Hepatocyte (in vitro differentiated cells): ENCODE measurements around the gene LALBA. TPM values are rescaled to one million over a fixed set of nuclear protein-coding genes. Genes with fewer than 3 reads are reported as not detected.
"Not testable (repeated sequence)": the region's sequence is repeated elsewhere in the genome, so short reads cannot be mapped to it uniquely, and the experiment has no call there.

Experiments
- DNase-seq: peaks from one replicate; pipeline ENCODE4 v3.0.0-alpha.2; 2016; ENCODE audit warnings: low spot score
- H2AFZ ChIP-seq: fragments of 200-600 bp; sonication (generic); 2 replicates; pipeline ENCODE4 v1.6.0; 2016; ENCODE audit warnings: antibody characterized with exemption, mild to moderate bottlenecking
- H3K27ac ChIP-seq: fragments of 200-600 bp; sonication (generic); 2 replicates; pipeline ENCODE4 v1.5.1; 2016; ENCODE audit warnings: mild to moderate bottlenecking
- H3K27me3 ChIP-seq: fragments of 200-600 bp; sonication (generic); 2 replicates; pipeline ENCODE4 v1.6.1; 2016
- H3K36me3 ChIP-seq: fragments of 200-600 bp; sonication (generic); replicated peaks from 2 replicates; pipeline ENCODE4 v1.5.1; 2016; ENCODE audit warnings: low read depth; ENCODE audit not compliant: insufficient read depth
- H3K4me1 ChIP-seq: fragments of 200-600 bp; sonication (generic); 2 replicates; pipeline ENCODE4 v1.5.1; 2016; ENCODE audit warnings: mild to moderate bottlenecking, moderate library complexity; ENCODE audit not compliant: insufficient read depth
- H3K4me2 ChIP-seq: fragments of 200-600 bp; sonication (generic); 2 replicates; pipeline ENCODE4 v1.6.0; 2016
- H3K4me3 ChIP-seq: fragments of 200-600 bp; sonication (generic); 2 replicates; pipeline ENCODE4 v1.5.1; 2016; ENCODE audit warnings: mild to moderate bottlenecking
- H3K79me2 ChIP-seq: fragments of 200-600 bp; sonication (generic); 2 replicates; pipeline ENCODE4 v1.6.0; 2017; ENCODE audit warnings: mild to moderate bottlenecking
- H3K9me2 ChIP-seq: fragments of 200-600 bp; sonication (generic); replicated peaks from 2 replicates; pipeline ENCODE4 v1.6.0; 2017; ENCODE audit warnings: mild to moderate bottlenecking; ENCODE audit not compliant: insufficient read depth
- H3K9me3 ChIP-seq: fragments of 200-600 bp; sonication (generic); 2 replicates; pipeline ENCODE4 v1.5.1; 2016; ENCODE audit warnings: low read depth, mild to moderate bottlenecking
- H4K20me1 ChIP-seq: fragments of 200-600 bp; sonication (generic); 2 replicates; pipeline ENCODE4 v1.6.0; 2016; ENCODE audit warnings: mild to moderate bottlenecking; ENCODE audit not compliant: insufficient read depth, poor library complexity, severe bottlenecking
- EZH2 ChIP-seq: fragments of 200-600 bp; sonication (generic); IDR thresholded peaks from 2 replicates; pipeline ENCODE4 v1.6.1; 2016; ENCODE audit warnings: antibody characterized with exemption, mild to moderate bottlenecking, borderline replicate concordance
- EZH2phosphoT487 ChIP-seq: fragments of 200-600 bp; sonication (generic); IDR thresholded peaks from one replicate; pipeline ENCODE4 v1.6.1; 2018; ENCODE audit warnings: antibody characterized with exemption, mild to moderate bottlenecking, low read depth, moderate library complexity; ENCODE audit not compliant: unreplicated experiment, severe bottlenecking
- WGBS: methylation state at CpG from one replicate; pipeline ENCODE4 v1.1.6; 2016; ENCODE audit warnings: low lambda C conversion rate; ENCODE audit errors: missing lambda C conversion rate; 5-methylcytosine and 5-hydroxymethylcytosine counted together
- polyA plus RNA-seq: library from polyadenylated mRNA; unstranded; fragments of >200 nt; fragmentation: Nextera tagmentation; extraction: Ambion mirVana; gene quantifications from 2 replicates; pipeline ENCODE4 v1.2.1, GENCODE V29; 2016
- total RNA-seq: library from RNA; depleted of rRNA; stranded (reverse); fragments of >200 nt; gene quantifications from 2 replicates; pipeline ENCODE4 v1.2.3, GENCODE V29; 2014
- TF ChIP-seq, protein P1 (sequence below): fragments of 200-600 bp; sonication (generic); IDR thresholded peaks from 2 replicates; pipeline ENCODE4 v1.5.1; 2016; ENCODE audit warnings: antibody characterized with exemption, mild to moderate bottlenecking; ENCODE audit not compliant: poor library complexity

LALBA gene
- total and polyA plus RNA-seq, 2 experiments from 2014 or later, result 0.16 TPM; not detected in 1

GRCh38 chr12:48572326-48572725 is 2.5 kb upstream of the LALBA start:
- no peaks in the 10 kb centered on the region for H3K9me3 ChIP-seq
- no peak overlapping the region for H3K27ac ChIP-seq
- H2AFZ ChIP-seq, result no peak overlapping the region
- H3K79me2 ChIP-seq, result no peaks in the 10 kb centered on the region
- no peaks in the 10 kb centered on the region for H3K36me3 ChIP-seq
- H3K9me2 ChIP-seq, result no peaks in the 10 kb centered on the region
- DNase-seq, result no peak
- TF ChIP-seq EZH2 (no peak), EZH2phosphoT487 (no peak)
- TF ChIP-seq, protein P1, sequence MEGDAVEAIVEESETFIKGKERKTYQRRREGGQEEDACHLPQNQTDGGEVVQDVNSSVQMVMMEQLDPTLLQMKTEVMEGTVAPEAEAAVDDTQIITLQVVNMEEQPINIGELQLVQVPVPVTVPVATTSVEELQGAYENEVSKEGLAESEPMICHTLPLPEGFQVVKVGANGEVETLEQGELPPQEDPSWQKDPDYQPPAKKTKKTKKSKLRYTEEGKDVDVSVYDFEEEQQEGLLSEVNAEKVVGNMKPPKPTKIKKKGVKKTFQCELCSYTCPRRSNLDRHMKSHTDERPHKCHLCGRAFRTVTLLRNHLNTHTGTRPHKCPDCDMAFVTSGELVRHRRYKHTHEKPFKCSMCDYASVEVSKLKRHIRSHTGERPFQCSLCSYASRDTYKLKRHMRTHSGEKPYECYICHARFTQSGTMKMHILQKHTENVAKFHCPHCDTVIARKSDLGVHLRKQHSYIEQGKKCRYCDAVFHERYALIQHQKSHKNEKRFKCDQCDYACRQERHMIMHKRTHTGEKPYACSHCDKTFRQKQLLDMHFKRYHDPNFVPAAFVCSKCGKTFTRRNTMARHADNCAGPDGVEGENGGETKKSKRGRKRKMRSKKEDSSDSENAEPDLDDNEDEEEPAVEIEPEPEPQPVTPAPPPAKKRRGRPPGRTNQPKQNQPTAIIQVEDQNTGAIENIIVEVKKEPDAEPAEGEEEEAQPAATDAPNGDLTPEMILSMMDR, result no peak
- 74% methylated on average over 5 of the region's 5 CpGs for WGBS
- no peaks in the 10 kb centered on the region for H3K27me3 ChIP-seq
- no peak overlapping the region for H3K4me2 ChIP-seq
- H4K20me1 ChIP-seq, result no peaks in the 10 kb centered on the region
- H3K4me3 ChIP-seq, result no peak overlapping the region
- no peaks in the 10 kb centered on the region for H3K4me1 ChIP-seq

GRCh38 chr12:48567731-48568130 is 2.1 kb downstream of the LALBA start:
- Histone ChIP-seq H3K9me2 (no peaks in the 10 kb centered on the region), H3K27me3 (no peaks in the 10 kb centered on the region), H2AFZ (no peak overlapping the region), H3K4me1 (no peaks in the 10 kb centered on the region), H3K4me2 (no peak overlapping the region), H4K20me1 (no peaks in the 10 kb centered on the region), H3K4me3 (no peak overlapping the region), H3K79me2 (no peaks in the 10 kb centered on the region), H3K9me3 (no peaks in the 10 kb centered on the region), H3K36me3 (no peaks in the 10 kb centered on the region), H3K27ac (no peak overlapping the region)
- 94% methylated on average over 4 of the region's 4 CpGs for WGBS
- TF ChIP-seq EZH2, result no peak
- TF ChIP-seq, protein P1, result no peak
- no peak for TF ChIP-seq EZH2phosphoT487
- DNase-seq, result no peak

GRCh38 chr12:48557919-48558318 is 11.9 kb downstream of the LALBA start:
- H3K27me3 ChIP-seq, result no peaks in the 10 kb centered on the region
- no peak for DNase-seq
- H3K4me3 ChIP-seq, result no peak overlapping the region
- H3K79me2 ChIP-seq, result no peaks in the 10 kb centered on the region
- H3K9me3 ChIP-seq, result no peaks in the 10 kb centered on the region
- no peak overlapping the region for H3K27ac ChIP-seq
- H2AFZ ChIP-seq, result no peak overlapping the region
- H3K36me3 ChIP-seq, result no peaks in the 10 kb centered on the region
- TF ChIP-seq, protein P1, result no peak
- no peak for TF ChIP-seq EZH2
- TF ChIP-seq EZH2phosphoT487, result no peak
- 95% methylated on average over 4 of the region's 4 CpGs for WGBS
- H3K9me2 ChIP-seq, result no peaks in the 10 kb centered on the region
- no peaks in the 10 kb centered on the region for H3K4me1 ChIP-seq
- no peaks in the 10 kb centered on the region for H4K20me1 ChIP-seq
- no peak overlapping the region for H3K4me2 ChIP-seq

- Histone ChIP-seq H3K9me3 (no peaks in the 10 kb centered on the region), H3K4me2 (no peak overlapping the region), H3K9me2 (no peaks in the 10 kb centered on the region), H3K4me1 (no peaks in the 10 kb centered on the region), H3K27me3 (no peaks in the 10 kb centered on the region), H3K36me3 (no peaks in the 10 kb centered on the region), H3K79me2 (no peaks in the 10 kb centered on the region), H4K20me1 (no peaks in the 10 kb centered on the region), H2AFZ (no peak overlapping the region), H3K4me3 (no peak overlapping the region), H3K27ac (no peak overlapping the region)
- TF ChIP-seq EZH2, result no peak
- no peak for TF ChIP-seq EZH2phosphoT487
- TF ChIP-seq, protein P1, result no peak
- 87% methylated on average over 6 of the region's 6 CpGs for whole genome bisulfite sequencing
- no peak for DNase-seq
Observed at GRCh38 chr12:48556631-48557030, 13.2 kb downstream of the LALBA start.

DNA sequence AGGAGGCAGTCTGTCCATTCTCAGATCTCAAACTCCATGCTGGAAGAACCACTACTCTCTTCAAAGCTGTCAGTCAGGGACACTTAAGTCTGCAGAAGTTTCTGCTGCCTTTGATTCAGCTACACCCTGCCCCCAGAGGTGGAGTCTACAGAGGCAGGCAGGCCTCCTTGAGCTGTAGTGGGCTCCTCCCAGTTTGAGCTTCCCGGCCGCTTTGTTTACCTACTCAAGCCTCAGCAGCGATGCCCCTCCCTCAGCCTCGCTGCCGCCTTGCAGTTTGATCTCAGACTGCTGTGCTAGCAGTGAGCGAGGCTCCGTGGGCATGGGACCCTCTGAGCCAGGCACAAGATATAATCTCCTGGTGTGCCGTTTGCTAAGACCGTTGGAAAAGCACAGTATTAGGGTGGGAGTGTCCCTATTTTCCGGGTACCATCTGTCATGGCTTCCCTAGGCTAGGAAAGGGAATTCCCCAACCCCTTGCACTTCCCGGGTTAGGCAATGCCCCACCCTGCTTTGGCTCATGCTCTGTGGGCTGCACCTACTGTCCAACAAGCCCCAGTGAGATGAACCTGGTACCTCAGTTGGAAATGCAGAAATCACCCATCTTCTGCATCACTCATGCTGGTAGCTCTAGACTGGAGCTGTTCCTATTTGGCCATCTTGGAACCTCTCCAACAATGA is 16.0 kb downstream of the LALBA start:
- WGBS, result 49% methylated on average over 11 of the region's 11 CpGs
- H3K4me3 ChIP-seq, H3K9me3 ChIP-seq, H3K9me2 ChIP-seq, H3K36me3 ChIP-seq, H3K79me2 ChIP-seq, H2AFZ ChIP-seq, H3K4me1 ChIP-seq, H4K20me1 ChIP-seq, H3K27me3 ChIP-seq, H3K27ac ChIP-seq: not testable (repeated sequence)
- peak; percentile 58 for DNase-seq
- H3K4me2 ChIP-seq, result peak overlapping the region; percentile 59
